Ovary (tissue), 3 donors: ENCODE data around the gene SCT.

Experiments used
- EP300 ChIP-seq: sonication (generic); formaldehyde crosslinking; IDR thresholded peaks from one replicate; pipeline ENCODE4 v1.6.1; 2017; ENCODE audit warnings: antibody characterized with exemption
- TF ChIP-seq, protein P1 (sequence below), 3 donors: fragments of 450-650 bp in 2 of 3; fragments of 200-600 bp in 1 of 3; IDR thresholded peaks; one replicate each; pipeline versions ENCODE4 v1.5.1 to v1.8.0; 2016 to 2022; ENCODE audit warnings: antibody characterized with exemption in 3 of 3, mild to moderate bottlenecking in 1 of 3
- donor health status: DM: no; HTN: no; CAD: no.

DNA sequence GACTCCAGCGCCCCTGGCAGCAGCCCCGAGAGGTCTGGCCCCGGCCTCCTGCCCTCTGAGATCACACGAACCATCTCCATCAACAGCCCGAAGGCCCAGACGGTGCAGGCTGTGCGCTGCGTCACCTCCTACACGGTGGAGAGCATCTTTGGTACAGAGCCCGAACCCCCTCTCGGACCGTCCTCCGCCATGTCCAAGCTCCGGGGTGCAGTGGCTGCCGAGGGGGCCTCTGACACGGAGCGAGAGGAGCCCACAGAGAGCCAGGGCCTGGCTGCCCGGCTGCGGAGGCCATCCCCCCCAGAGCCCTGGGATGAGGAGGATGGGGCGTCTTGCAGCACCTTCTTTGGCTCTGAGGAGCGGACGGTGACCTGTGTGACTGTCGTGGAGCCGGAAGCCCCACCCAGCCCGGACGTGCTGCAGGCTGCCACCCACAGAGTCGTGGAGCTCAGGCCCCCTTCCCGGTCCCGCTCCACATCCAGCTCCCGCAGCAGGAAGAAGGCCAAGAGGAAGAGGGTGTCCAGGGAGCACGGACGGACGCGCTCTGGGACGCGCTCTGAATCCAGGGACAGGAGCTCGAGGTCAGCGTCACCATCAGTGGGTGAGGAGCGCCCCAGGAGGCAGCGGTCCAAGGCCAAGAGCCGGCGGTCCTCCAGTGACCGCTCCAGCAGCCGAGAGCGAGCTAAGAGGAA, 18.9 kb downstream of the SCT start:
- TF ChIP-seq, protein P1, sequence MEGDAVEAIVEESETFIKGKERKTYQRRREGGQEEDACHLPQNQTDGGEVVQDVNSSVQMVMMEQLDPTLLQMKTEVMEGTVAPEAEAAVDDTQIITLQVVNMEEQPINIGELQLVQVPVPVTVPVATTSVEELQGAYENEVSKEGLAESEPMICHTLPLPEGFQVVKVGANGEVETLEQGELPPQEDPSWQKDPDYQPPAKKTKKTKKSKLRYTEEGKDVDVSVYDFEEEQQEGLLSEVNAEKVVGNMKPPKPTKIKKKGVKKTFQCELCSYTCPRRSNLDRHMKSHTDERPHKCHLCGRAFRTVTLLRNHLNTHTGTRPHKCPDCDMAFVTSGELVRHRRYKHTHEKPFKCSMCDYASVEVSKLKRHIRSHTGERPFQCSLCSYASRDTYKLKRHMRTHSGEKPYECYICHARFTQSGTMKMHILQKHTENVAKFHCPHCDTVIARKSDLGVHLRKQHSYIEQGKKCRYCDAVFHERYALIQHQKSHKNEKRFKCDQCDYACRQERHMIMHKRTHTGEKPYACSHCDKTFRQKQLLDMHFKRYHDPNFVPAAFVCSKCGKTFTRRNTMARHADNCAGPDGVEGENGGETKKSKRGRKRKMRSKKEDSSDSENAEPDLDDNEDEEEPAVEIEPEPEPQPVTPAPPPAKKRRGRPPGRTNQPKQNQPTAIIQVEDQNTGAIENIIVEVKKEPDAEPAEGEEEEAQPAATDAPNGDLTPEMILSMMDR (IDR thresholded peaks at IDR 0.05) = no peak
- no peak for TF ChIP-seq EP300
